Keratinocyte (primary cell): Measurements from ENCODE around the gene FBXL12. TPM values are rescaled to one million over a fixed set of nuclear protein-coding genes. Genes with fewer than 3 reads are reported as not detected.

ENCODE experiments used
- DNase-seq: peaks from one replicate; pipeline ENCODE4 v3.0.0-alpha.2; 2011; ENCODE audit warnings: low read depth, missing footprints, low spot score
- FAIRE-seq: peaks from 2 replicates; lab custom pipeline; 2011; peaks lifted over from hg19 to GRCh38; lab: Jason Lieb, UNC
- H2AFZ ChIP-seq: 2 replicates; pipeline ENCODE4 v1.6.0; 2012; ENCODE audit warnings: low read length, control low read depth, inconsistent platforms; ENCODE audit not compliant: control insufficient read depth
- H3K27ac ChIP-seq: 2 replicates; pipeline ENCODE4 v1.5.1; 2011; ENCODE audit warnings: low read length; ENCODE audit not compliant: control insufficient read depth, insufficient read depth
- H3K27me3 ChIP-seq: 3 replicates; pipeline ENCODE4 v1.6.0; 2011; ENCODE audit warnings: low read length; ENCODE audit not compliant: control insufficient read depth, insufficient read depth; ENCODE audit errors: extremely low read depth
- H3K36me3 ChIP-seq, 2 experiments: 2 replicates in 1 of 2; 3 replicates in 1 of 2; pipeline ENCODE4 v1.5.1; 2011; ENCODE audit warnings: low read length in 2 of 2, mild to moderate bottlenecking in 1 of 2; ENCODE audit not compliant: control insufficient read depth in 2 of 2, insufficient read depth in 2 of 2; ENCODE audit errors: extremely low read depth in 1 of 2
- H3K4me1 ChIP-seq: 3 replicates; pipeline ENCODE4 v1.5.1; 2011; ENCODE audit warnings: low read length; ENCODE audit not compliant: control insufficient read depth, insufficient read depth; ENCODE audit errors: extremely low read depth
- H3K4me2 ChIP-seq: 3 replicates; pipeline ENCODE4 v1.6.0; 2011; ENCODE audit warnings: low read depth, low read length; ENCODE audit not compliant: control insufficient read depth, insufficient read depth; ENCODE audit errors: extremely low read depth
- H3K4me3 ChIP-seq, 3 experiments: fragments of 200-600 bp in 1 of 3; sonication (generic) in 1 of 3; 2 replicates in 2 of 3; 3 replicates in 1 of 3; pipeline ENCODE4 v1.5.1; 2011 to 2016; ENCODE audit warnings: low read length in 3 of 3, mild to moderate bottlenecking in 3 of 3, control low read depth in 2 of 3, inconsistent platforms in 1 of 3, low read depth in 1 of 3, mixed read lengths in 1 of 3, mixed run types in 1 of 3, moderate library complexity in 1 of 3; ENCODE audit not compliant: control insufficient read depth in 2 of 3, insufficient read depth in 2 of 3; ENCODE audit errors: extremely low read depth in 1 of 3
- H3K79me2 ChIP-seq: 2 replicates; pipeline ENCODE4 v1.6.0; 2012; ENCODE audit warnings: low read length; ENCODE audit not compliant: control insufficient read depth, insufficient read depth
- H3K9ac ChIP-seq: 3 replicates; pipeline ENCODE4 v1.6.0; 2011; ENCODE audit warnings: low read length; ENCODE audit not compliant: control insufficient read depth, insufficient read depth; ENCODE audit errors: extremely low read depth
- H3K9me1 ChIP-seq: 3 replicates; pipeline ENCODE4 v1.6.0; 2011; ENCODE audit warnings: low read length; ENCODE audit not compliant: control insufficient read depth, insufficient read depth; ENCODE audit errors: extremely low read depth
- H3K9me3 ChIP-seq: 2 replicates; pipeline ENCODE4 v1.5.1; 2012; ENCODE audit warnings: low read depth, low read length; ENCODE audit not compliant: control insufficient read depth
- H4K20me1 ChIP-seq: 3 replicates; pipeline ENCODE4 v1.6.0; 2011; ENCODE audit warnings: low read length; ENCODE audit not compliant: control insufficient read depth, insufficient read depth; ENCODE audit errors: extremely low read depth
- EZH2 ChIP-seq: IDR thresholded peaks from one replicate; pipeline ENCODE4 v1.6.1; 2012; ENCODE audit warnings: inconsistent platforms, mild to moderate bottlenecking, low read length, moderate library complexity
- dilution Hi-C: fragments of 300-500 bp; cut with MboI; formaldehyde crosslinking; loops from one replicate; pipeline ENCODE4 v1.7.0; 2020; ENCODE audit warnings: low sequenced_read_pairs; ENCODE audit not compliant: extremely low pct_ligation_motif_present
- polyA plus RNA-seq, 5 experiments: library from polyadenylated mRNA; depleted of rRNA in 3 of 5; stranded (reverse) in 3 of 5; stranded (forward) in 1 of 5; unstranded in 1 of 5; fragments of >200 nt; gene quantifications; 1 replicate in 1 of 5; 2 replicates in 3 of 5; 3 replicates in 1 of 5; pipeline versions ENCODE4 v1.2.1 to v1.2.3, GENCODE V29; 2011 to 2012; ENCODE audit warnings: missing spikeins in 2 of 5, low read depth in 1 of 5, low replicate concordance in 1 of 5
- TF ChIP-seq, protein P1 (sequence below), 3 experiments: IDR thresholded peaks in 1 of 3; conservative IDR thresholded peaks in 1 of 3; optimal IDR thresholded peaks in 1 of 3; 2 replicates in 2 of 3; 3 replicates in 1 of 3; pipeline versions ENCODE3 to v1.5.1; 2011; ENCODE audit warnings: low read length in 3 of 3, mild to moderate bottlenecking in 3 of 3, moderate library complexity in 2 of 3, control low read depth in 1 of 3, inconsistent platforms in 1 of 3; ENCODE audit not compliant: insufficient read depth in 2 of 3; ENCODE audit errors: extremely low read depth in 1 of 3

FBXL12 gene
- polyA plus RNA-seq, 1 donor (not counting 4 experiments of a cell fraction or from before 2014, with no cell fraction given) = 12.6 TPM

DNA sequence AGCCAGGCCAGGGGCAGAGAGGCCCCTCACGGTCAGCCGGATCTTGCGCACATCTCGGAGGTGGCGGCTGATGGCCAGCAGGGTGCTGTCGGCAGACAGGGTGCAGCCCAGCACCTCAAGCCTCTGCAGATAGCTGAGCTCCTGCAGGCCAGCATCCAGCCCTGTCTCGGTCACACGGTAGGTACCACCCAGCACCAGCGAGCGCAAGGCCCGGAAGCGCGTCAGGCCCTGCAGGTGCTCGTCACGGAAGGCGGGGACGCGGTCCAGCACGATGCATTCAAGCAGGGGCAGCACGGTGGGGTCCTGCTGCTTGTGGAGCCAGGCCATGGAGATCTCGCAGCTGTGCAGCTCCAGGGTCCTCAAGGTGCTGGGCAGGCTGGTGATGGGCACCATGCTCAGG is 7.7 kb downstream of the FBXL12 start:
- DNase-seq (no peak), FAIRE-seq (no peak)
- Histone ChIP-seq H2AFZ (no peak overlapping the region), H3K4me1 (no peaks in the 10 kb centered on the region), H3K9me1 (no peaks in the 10 kb centered on the region), H3K4me3 (no peak overlapping the region), H3K27me3 (no peaks in the 10 kb centered on the region), H3K9ac (no peak overlapping the region), H3K4me2 (no peak overlapping the region), H3K36me3 (peaks cover 18 to 21% of the 10 kb centered on the region in 2 experiments), H3K9me3 (no peaks in the 10 kb centered on the region), H3K79me2 (peaks cover 9% of the 10 kb centered on the region), H4K20me1 (no peaks in the 10 kb centered on the region), H3K27ac (no peak overlapping the region)
- TF ChIP-seq, protein P1, sequence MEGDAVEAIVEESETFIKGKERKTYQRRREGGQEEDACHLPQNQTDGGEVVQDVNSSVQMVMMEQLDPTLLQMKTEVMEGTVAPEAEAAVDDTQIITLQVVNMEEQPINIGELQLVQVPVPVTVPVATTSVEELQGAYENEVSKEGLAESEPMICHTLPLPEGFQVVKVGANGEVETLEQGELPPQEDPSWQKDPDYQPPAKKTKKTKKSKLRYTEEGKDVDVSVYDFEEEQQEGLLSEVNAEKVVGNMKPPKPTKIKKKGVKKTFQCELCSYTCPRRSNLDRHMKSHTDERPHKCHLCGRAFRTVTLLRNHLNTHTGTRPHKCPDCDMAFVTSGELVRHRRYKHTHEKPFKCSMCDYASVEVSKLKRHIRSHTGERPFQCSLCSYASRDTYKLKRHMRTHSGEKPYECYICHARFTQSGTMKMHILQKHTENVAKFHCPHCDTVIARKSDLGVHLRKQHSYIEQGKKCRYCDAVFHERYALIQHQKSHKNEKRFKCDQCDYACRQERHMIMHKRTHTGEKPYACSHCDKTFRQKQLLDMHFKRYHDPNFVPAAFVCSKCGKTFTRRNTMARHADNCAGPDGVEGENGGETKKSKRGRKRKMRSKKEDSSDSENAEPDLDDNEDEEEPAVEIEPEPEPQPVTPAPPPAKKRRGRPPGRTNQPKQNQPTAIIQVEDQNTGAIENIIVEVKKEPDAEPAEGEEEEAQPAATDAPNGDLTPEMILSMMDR (optimal IDR thresholded peaks at IDR 0.05 in 1 of 3, IDR thresholded peaks at IDR 0.05 in 1 of 3, conservative IDR thresholded peaks at IDR 0.05 in 1 of 3; ENCODE audit: extremely low read depth in 1 of 3, insufficient read depth in 2 of 3, low read length in 3 of 3) = no peak
- no peak for TF ChIP-seq EZH2
- dilution Hi-C loops = no loop called here

DNA sequence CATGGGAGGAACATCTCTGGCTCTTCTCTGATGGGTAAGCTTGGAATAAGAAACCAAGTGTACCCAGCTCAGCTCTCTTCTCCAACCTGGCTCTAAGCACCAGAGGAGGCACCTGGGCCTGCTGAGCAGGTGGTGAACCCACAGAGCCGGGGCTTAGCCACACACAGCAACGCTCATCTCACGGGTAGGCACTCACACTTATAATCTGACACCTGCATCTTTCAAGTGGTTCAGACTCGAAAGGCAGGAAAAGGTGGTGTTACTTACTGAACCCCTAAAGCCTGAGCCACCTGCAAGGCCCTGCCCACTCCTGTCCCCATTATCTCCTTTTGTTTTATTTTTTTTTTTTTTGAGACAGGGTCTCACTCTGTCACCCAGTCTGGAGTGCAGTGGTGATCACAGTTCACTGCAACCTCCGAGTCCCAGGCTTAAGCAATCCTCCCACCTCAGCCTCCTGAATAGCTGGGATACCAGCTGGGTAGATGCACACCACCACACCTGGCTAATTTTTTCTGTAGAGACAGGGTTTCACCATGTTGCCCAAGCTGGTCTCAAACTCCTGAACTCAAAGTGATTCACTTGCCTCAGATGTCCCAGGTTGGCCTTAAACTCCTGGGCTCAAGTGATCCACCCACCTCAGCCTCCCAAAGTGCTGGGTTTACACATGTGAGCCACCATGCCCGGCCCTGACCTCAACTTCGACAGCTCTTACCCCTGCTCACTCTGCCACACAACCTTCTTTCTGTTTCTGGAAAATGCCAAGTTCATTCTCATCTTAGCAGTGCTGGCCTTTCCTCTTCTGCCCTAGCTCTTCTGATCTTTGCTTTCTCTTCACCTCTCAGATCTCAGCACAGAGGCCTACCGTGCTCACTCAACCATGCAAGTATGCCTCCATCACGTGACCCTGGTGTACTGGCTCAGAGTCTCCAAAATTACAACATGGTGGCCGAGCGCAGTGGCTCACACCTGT is 9.7 kb downstream of the FBXL12 start:
- no peaks in the 10 kb centered on the region for H4K20me1 ChIP-seq
- dilution Hi-C loops = no loop called here
- H3K27ac ChIP-seq = no peak overlapping the region
- no peaks in the 10 kb centered on the region for H3K9me3 ChIP-seq
- FAIRE-seq (no peak), DNase-seq (no peak)
- H2AFZ ChIP-seq = no peak overlapping the region
- H3K79me2 ChIP-seq = peaks cover 2% of the 10 kb centered on the region
- H3K4me2 ChIP-seq = no peak overlapping the region
- H3K9me1 ChIP-seq = no peaks in the 10 kb centered on the region
- TF ChIP-seq EZH2 = no peak
- TF ChIP-seq, protein P1 (optimal IDR thresholded peaks at IDR 0.05 in 1 of 3, IDR thresholded peaks at IDR 0.05 in 1 of 3, conservative IDR thresholded peaks at IDR 0.05 in 1 of 3; ENCODE audit: extremely low read depth in 1 of 3, insufficient read depth in 2 of 3, low read length in 3 of 3) = no peak
- no peak overlapping the region for H3K4me3 ChIP-seq
- H3K9ac ChIP-seq = no peak overlapping the region
- peaks cover 18 to 26% of the 10 kb centered on the region in 2 experiments for H3K36me3 ChIP-seq
- H3K4me1 ChIP-seq = no peaks in the 10 kb centered on the region
- H3K27me3 ChIP-seq = no peaks in the 10 kb centered on the region
